ENCODE results near the gene PRKG2. TPM values are rescaled to one million over a fixed set of nuclear protein-coding genes. Genes with fewer than 3 reads are reported as not detected.
A peak's percentile ranks its signal among the peaks of the same experiment; 100 is the strongest.

Gene PRKG2
- total RNA-seq: under 1 TPM in 1 of 4 donors, not detected in 3; 0.28 TPM
- under 1 TPM in 1 of 3 donors, not detected in 2; 0.01 TPM for polyA plus RNA-seq
- long read RNA-seq, donor 1: 0 reads
- long read RNA-seq, donor 2: 0 reads

GRCh38 chr4:81214881-81215868 lies at the start of gene PRKG2:
TSS of gene PRKG2 (minus strand) at chr4:81215222. CDS start at chr4:81205047, 10,175 bp downstream.
- 1 to 2% (median 1%) methylated on average over 69 to 75 of the region's 75 CpGs for WGBS, 3 donors
- DNase-seq (no peak), ATAC-seq (peak in 1 of 4 donors; percentile 30)
- H3K4me1 ChIP-seq: no peaks in the 10 kb centered on the region
- H3K9me3 ChIP-seq: no peaks in the 10 kb centered on the region
- no peak for TF ChIP-seq CTCF (IDR thresholded peaks at IDR 0.05)
- intact Hi-C loops (cut with DNase I): no loop called here
- no peaks in the 10 kb centered on the region for H3K36me3 ChIP-seq (ENCODE audit: insufficient read depth in 1 of 2, low read depth in 1 of 2)
- peaks cover 3 to 41% (median 11%) of the 10 kb centered on the region in 3 donors for H3K27me3 ChIP-seq (ENCODE audit: insufficient read depth in 3 of 3, low read length in 2 of 3)
- H3K4me3 ChIP-seq: peak within 1 kb of the TSS; percentile 38
- H3K27ac ChIP-seq: no peak within 1 kb of the TSS

- DNase-seq (no peak), ATAC-seq (no peak)
- H3K4me1 ChIP-seq: no peaks in the 10 kb centered on the region
- no peak overlapping the region for H3K4me3 ChIP-seq
- H3K9me3 ChIP-seq: peaks cover 1% of the 10 kb centered on the region
- no peak for TF ChIP-seq CTCF (IDR thresholded peaks at IDR 0.05)
- no peaks in the 10 kb centered on the region for H3K36me3 ChIP-seq (ENCODE audit: insufficient read depth in 1 of 2, low read depth in 1 of 2)
- no peak overlapping the region for H3K27ac ChIP-seq
- intact Hi-C loops (cut with DNase I): no loop called here
- WGBS, 3 donors: 74 to 76% (median 75%) methylated on average over 10 of the region's 10 CpGs
- peaks cover 0 to 2% (median 0%) of the 10 kb centered on the region in 3 donors for H3K27me3 ChIP-seq (ENCODE audit: insufficient read depth in 3 of 3, low read length in 2 of 3)
These were observed 45.5 kb upstream of the PRKG2 start for GRCh38 chr4:81260443-81261101.

DNA sequence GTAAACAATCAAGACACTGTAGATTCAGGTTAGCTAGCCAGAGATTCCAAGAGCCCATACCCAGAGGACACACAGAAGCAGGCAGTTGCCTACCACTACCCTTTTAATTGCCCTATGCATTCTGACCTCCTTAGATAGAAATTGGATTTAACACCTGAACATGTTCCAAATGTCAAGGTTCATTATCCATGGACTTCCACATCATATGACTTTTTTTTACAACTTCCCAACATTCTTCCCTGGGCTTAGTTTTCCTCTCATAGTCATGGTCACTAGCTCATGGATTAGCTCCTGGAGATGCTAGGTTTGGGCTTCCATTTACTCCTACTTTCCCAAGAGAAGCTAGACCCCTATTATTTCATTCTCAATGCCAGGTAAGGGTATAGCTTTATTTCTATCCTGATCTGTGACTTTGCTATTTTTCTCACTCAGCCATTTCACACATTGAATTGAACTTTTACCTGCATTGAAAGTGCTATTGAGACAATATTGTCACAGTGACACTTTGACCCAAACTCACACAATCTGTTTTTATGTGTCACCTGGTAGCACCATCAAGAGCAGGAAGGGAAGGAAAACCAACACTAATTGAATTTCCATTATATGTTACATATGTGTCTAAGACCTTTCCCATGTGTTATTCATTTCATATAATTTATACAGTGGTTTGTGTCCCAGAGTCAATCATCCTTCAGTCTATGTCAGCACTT lies 44.0 kb upstream of the PRKG2 start:
- TF ChIP-seq CTCF (IDR thresholded peaks at IDR 0.05): no peak
- no peak for ATAC-seq
- intact Hi-C loops (cut with DNase I): no loop called here

GRCh38 chr4:81257816-81258215 lies 42.8 kb upstream of the PRKG2 start:
- Histone ChIP-seq H3K4me1 (no peaks in the 10 kb centered on the region), H3K27ac (no peak overlapping the region), H3K27me3 (ENCODE audit: insufficient read depth in 3 of 3, low read length in 2 of 3) (peaks cover 0 to 2% (median 0%) of the 10 kb centered on the region in 3 donors), H3K36me3 (ENCODE audit: insufficient read depth in 1 of 2, low read depth in 1 of 2) (no peaks in the 10 kb centered on the region), H3K9me3 (no peaks in the 10 kb centered on the region), H3K4me3 (no peak overlapping the region)
- intact Hi-C loops (cut with DNase I): no loop called here
- ATAC-seq (no peak), DNase-seq (no peak)
- WGBS, 3 donors: 81 to 95% (median 83%) methylated on average over 3 of the region's 3 CpGs
- TF ChIP-seq CTCF (IDR thresholded peaks at IDR 0.05): no peak

More for the DNA sequence above, 44.0 kb upstream of the PRKG2 start:
- DNase-seq: no peak
- Histone ChIP-seq H3K4me3 (no peak overlapping the region), H3K27ac (no peak overlapping the region), H3K36me3 (ENCODE audit: insufficient read depth in 1 of 2, low read depth in 1 of 2) (no peaks in the 10 kb centered on the region), H3K9me3 (no peaks in the 10 kb centered on the region), H3K27me3 (ENCODE audit: insufficient read depth in 3 of 3, low read length in 2 of 3) (peaks cover 0 to 2% (median 0%) of the 10 kb centered on the region in 3 donors), H3K4me1 (no peaks in the 10 kb centered on the region)
